Medulla oblongata (tissue), 1 donor: ENCODE data around the gene SNX19.
"Not testable (repeated sequence)": the region's sequence is repeated elsewhere in the genome, so short reads cannot be mapped to it uniquely, and the experiment has no call there.

ENCODE experiments used
- DNase-seq: peaks from one replicate; pipeline ENCODE4 v3.0.0-alpha.2; 2015; ENCODE audit errors: extremely low spot score

Gene SNX19, protein sequence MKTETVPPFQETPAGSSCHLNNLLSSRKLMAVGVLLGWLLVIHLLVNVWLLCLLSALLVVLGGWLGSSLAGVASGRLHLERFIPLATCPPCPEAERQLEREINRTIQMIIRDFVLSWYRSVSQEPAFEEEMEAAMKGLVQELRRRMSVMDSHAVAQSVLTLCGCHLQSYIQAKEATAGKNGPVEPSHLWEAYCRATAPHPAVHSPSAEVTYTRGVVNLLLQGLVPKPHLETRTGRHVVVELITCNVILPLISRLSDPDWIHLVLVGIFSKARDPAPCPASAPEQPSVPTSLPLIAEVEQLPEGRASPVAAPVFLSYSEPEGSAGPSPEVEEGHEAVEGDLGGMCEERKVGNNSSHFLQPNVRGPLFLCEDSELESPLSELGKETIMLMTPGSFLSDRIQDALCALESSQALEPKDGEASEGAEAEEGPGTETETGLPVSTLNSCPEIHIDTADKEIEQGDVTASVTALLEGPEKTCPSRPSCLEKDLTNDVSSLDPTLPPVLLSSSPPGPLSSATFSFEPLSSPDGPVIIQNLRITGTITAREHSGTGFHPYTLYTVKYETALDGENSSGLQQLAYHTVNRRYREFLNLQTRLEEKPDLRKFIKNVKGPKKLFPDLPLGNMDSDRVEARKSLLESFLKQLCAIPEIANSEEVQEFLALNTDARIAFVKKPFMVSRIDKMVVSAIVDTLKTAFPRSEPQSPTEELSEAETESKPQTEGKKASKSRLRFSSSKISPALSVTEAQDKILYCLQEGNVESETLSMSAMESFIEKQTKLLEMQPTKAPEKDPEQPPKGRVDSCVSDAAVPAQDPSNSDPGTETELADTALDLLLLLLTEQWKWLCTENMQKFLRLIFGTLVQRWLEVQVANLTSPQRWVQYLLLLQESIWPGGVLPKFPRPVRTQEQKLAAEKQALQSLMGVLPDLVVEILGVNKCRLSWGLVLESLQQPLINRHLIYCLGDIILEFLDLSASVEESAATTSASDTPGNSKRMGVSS

DNA sequence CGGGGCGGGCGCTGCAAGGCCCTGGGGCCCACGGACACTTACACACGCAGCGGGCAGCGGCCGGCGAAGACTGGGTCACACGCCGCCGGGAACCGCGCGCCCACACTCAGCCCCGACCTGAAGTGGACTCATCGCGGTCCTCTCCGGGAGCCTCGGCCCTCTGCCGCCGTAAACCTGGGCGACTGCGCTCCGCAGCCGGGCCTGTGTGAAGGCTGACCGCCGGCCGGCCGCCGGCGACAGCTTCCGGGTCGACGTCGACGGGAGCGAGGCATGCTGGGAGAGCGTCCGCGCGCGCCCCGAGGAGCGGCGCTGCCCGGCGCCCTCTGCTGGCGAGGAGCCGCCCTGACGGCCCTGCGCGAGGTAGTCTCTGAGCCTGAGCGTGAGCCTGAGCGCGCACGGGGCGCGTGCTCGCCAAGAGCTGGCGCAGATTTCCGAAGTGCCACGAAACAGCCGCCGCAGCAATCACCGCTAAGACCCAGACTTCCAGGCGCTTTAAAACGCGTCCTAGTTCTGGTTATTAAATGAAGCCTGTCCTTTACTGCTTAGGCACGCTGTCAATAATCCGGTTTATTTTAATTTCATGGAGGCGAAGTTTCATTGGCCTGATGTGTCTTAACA is at the start of gene SNX19:
Gene SNX19 (minus strand): TSS at position 242 of the 618 bp plus-strand sequence. CDS start 540 bp downstream, outside the sequence.
- peak; percentile 93 for DNase-seq

DNA sequence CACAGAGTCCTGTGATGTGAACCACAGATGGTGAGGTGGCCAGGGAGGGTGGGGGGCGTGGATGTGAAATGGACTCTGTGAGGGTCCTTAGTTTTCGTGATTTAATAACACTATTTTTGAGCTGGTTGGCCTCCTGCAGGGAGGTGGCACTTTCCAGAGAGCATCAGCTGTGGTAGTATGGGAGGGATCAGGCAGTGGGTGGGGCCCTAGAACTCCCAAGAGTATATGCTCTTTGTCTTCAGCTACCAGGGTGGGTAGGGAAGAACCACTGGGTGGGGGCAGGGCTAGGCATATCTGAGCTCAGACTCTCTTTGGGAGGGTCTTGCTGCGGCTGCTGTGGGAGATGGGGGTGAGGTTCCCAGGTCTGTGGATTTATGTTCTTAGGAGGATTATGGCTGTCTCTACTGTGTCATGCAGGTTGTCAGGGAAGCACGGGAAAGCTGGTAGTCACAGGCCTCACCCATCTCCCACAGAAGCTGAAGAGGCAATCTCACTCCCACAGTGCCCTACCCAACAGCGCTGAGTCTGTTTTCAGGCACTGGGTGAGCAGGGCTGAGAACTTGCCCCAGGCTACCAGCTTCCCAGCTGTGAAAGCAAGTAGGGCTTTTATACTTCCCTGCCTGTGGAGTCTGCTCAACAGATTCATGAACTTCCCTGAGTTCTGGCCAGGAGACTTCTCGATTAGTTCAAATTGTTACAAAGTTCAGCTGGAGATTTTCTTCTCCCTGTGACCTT is 47.9 kb upstream of the SNX19 start:
- no peak for DNase-seq

DNA sequence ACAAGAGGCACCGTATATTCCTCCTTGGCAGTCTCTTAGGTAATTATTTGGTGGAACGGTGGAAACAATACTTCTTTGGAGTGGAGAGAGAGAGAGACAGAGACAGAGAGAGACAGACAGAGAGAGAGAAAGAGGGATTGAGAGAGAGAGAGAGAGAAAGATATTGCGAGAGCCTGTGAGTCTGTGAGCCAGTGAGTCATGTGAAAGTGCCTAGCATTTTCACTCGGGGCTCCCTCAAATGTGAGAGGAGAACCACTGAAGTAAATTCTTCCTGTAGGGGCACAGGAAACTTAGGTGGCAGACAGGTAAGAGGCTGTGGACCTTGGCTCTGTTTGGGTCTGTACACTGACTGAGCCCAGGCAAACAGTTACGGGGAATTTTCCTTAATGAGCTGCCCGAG is 31.6 kb upstream of the SNX19 start:
- no peak for DNase-seq

DNA sequence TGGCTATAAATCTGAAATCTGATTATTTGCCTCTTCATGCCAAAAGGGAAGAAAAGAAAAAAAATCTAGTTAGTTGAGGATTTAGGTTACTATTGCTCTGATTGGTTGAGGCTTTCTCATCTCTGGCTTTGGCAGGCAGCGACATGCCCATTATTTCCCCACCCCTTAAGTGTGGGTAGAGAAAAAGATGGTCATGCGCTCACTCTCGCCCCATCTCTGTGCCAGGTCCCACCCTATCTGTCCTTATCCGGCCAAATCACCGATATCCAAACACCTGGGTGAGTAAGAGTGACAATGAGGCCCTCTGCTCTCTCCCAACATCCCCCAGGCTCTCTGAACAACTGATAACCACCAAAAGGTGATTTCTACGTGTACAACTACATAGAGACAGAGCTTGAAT is 31.2 kb upstream of the SNX19 start:
- no peak for DNase-seq

DNA sequence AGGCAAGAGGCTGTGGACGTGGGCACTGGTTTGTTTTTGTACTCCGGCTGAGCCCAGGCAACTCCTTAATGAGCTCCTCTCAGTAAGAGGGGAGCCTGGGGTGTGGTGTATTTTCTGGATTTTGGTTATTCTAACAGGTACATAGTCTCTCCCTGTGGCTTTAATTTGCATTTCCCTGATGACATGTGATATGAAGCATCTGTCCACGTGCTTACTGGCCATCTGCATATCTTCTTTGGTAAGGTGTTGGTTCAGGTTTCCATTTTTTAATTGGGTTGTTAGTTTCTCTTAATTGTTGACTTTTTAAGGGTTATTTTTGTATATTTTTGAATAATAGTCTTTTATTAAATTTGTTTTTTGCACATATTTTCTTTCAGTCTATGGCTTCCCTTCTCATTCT is 30.8 kb upstream of the SNX19 start:
- no peak for DNase-seq

DNA sequence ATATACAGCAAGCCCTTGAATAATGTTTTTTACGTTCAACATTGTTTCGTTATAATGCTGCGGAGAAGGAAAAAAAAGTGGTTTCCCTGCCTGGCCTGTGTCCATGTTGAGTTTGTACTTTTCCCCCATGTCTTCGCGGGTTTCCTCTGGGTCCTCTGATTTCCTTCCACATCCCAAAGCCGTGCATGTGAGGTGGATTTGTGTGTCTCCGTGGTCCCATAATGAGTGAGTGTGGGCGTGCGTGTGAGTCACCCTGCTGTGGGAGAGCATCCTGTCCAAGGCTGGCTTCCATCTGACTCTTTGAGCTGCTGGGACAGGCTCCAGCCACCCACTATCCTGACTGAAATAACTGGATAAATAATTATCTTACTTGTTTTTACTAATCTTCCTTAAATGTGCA is 29.6 kb upstream of the SNX19 start:
- DNase-seq, result no peak

DNA sequence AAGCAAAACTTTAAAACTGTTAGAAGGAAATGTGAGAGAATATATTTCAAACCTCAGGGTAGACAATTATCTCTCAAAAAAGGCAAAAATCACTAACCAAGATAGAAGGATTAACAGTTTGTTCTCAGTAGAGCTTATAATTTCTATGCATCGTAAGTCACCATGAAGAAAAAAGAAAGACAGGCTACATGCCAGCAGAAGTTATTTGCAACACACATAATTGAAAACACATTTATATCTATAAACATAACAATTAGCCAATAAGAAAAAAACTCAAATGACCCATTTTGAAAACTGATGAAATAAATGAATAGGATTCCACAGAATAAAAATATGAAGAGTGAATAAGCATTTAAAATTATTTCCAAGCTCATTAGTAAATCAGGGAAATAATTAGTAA is 24.4 kb upstream of the SNX19 start:
- no peak for DNase-seq

DNA sequence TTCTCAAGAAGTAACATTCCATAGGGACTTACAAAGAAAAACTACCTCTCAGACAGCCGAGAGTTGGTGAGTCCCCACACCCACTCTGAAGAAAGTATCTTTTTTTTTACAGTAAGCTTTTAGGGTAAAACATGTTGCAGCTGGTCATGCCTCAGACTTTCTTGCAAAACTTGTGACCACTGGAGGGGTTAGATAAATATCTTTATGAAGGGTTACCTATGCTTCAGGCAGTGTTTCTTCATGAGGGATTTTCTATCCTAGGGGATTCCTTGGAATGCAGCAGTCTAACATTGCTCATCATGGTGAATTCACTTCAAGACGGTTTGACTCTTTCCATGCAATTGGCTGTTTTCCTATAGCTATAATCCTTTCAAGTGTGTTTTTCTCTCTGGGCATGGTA is 20.8 kb upstream of the SNX19 start:
- DNase-seq, result no peak

DNA sequence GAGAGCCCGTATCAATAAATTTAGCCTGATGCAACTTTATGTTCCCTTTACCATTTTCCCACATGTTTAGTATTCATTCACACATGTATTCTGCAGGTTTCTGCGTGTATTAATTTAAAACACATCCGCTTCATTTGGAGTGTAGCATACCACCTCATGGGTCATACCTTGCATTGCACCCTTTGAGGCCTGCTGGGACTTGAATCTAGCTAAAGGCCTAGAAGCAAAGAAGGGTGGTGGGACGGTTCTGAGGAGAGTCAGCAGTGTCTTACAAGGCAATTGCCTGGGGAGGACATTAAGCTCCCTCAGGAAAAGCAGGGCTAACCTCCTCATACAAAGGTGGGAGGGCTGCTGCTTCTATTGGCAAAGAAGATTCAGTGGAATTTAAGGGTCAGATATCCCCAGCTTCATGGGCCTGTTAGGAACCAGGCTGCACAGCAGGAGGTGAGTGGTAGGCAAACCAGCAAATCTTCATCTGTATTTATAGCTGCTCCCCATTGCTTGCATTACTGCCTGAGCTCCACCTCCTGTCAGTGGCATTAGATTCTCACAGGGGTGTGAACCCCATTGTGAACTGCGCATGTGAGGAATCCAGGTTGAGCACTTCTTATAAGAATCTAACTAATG is 15.9 kb upstream of the SNX19 start:
- no peak for DNase-seq

DNA sequence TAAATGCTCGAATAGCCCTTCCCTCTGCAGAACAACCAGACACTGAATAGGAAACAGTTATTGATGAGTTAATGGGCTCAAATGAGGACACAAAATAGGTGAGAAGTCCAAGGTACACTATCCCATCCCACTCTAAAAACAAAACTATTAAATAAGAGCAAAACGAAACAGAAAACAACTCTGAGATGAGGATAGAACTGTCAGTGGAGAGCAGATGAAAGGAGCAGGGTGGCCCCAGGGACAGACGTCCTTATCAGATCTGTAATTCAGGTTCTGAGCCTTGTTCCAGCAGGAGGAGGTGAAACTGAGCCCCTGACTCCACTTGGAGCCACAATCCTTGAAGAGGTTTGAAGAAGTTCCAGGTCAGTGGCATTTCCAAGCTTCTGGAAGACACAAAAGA is 8.5 kb upstream of the SNX19 start:
- no peak for DNase-seq

DNA sequence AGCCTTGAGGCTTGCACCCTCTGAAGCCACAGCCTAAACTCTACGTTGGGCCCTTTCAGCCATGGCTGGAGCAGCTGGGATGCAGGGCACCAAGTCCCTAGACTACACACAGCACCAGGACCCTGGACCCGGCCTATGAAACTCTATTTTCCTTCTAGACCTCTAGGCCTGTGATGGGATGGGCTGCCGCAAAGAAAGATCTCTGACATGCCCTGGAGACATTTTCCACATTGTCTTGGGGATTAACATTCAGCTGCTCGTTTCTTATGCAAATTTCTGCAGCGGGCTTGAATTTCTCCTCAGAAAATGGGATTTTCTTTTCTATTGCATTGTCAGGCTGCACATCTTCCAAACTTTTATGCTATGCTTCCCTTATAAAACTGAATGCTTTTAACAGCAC is 4.3 kb upstream of the SNX19 start:
- not testable (repeated sequence) for DNase-seq

DNA sequence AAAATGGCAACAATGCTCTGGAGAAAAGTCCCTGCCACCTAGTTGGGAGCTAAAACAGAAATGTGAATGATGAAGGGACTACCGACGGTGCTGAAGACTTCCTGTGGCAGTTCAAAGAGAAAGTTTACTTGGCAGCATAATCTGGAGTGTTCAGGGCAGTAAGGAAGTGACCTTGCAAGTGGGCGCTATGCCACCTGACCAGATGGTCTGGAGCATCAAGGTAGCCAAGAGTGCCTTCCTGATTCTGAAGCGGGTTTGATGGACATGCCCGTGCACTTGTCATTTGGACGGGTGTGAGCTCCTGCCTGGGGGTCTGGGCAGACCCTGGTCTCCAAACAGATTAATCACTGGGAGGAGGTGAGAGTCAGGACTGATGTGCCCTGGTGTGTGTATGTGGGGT is 1.8 kb upstream of the SNX19 start:
- DNase-seq, result no peak

DNA sequence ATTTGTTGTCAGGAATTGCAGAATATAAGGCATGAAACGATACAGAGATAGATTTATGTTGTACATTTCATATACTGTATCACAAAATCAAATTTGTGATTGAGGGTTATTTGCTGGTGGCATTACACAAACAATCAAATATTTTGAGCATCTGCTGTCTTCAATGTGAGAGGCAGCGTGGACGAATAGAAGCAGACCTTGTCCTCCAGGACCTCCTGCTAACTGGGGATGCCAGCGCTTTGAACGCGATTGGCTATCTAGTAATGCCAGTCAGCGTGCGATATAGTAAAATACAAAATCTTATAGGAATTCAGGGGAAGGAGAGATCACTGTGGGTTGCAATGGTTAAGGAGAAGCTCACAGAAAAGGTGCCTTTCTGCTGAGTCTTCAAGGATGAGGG is 631 bp upstream of the SNX19 start:
- no peak for DNase-seq

DNA sequence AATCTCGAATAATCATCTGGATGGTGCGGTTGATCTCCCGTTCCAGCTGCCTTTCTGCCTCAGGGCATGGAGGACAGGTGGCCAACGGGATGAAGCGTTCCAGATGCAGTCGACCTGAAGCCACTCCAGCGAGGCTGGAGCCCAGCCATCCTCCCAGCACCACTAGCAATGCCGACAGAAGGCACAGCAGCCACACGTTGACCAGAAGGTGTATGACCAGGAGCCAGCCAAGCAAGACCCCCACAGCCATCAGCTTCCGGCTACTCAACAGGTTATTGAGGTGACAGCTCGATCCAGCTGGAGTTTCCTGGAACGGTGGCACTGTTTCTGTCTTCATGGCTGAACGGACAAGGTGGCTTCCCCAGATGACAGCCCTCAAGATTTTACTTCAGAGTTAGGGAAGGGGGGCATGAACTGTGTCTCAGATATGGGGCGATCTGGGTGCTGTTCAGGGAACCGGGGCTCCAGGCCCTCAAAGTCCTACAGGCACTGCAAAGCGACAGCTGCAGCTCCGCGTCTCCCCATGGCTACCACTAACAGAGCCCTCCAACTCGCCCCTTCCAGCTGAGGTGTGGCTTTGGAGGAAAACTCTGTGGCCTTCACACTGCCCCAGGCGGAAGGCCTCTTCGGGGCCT is 559 bp downstream of the SNX19 start:
- DNase-seq, result no peak

DNA sequence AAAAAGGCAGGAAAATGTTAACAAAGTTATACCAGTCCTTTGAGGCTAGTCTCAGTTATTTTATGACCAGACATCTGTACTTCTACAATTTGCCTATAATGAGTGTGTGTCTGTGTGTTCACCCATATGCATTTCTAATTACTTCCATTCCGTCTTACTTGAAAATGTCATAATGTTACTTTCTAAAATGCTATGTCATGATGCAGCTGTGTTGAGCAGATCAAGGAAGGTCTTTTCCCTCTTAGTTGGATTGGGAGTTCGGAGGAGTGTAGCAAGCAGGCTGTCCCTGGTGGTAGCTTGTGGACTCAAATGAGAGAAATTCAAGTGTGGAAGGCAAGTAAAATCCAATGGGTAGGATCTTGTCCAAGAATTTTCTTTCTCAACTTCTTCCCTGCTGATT is 3.0 kb downstream of the SNX19 start:
- no peak for DNase-seq

DNA sequence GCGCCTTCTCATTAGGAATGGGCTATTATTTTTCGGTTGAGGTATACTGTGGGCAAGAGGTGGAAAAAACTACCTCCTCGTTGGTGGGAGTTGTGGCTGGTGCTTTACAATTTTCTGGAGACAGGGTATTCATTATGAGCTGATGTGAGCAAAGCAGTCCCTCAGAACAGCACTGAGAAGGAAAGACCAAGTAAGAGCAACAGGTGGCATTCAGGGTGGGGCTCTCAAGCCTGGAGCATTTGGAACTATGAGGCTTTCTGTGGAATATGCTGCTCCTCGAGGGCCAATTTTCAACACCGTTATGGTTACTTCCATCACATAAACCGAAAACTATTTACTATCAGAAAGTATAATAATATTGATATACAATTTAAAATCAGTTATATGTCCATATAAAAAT is 3.7 kb downstream of the SNX19 start:
- DNase-seq, result no peak

DNA sequence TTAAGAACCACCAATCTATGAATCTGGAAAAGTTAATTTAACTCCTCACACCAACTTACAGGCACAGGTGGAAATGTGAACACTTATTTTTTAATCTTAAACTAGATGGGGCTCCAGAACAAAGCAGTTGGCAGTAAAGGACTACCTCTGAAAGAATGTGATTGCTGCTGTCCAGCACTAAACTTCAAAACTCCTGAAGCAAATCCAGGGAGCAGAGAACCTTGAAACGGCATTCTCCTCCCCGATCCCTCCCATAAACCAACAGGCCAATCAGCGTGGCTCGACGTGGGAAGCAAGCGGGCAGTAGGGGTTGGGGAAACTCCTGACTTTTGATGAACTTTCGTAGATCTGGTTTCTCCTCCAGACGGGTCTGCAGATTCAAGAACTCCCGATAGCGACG is 5.0 kb downstream of the SNX19 start:
- DNase-seq, result no peak

DNA sequence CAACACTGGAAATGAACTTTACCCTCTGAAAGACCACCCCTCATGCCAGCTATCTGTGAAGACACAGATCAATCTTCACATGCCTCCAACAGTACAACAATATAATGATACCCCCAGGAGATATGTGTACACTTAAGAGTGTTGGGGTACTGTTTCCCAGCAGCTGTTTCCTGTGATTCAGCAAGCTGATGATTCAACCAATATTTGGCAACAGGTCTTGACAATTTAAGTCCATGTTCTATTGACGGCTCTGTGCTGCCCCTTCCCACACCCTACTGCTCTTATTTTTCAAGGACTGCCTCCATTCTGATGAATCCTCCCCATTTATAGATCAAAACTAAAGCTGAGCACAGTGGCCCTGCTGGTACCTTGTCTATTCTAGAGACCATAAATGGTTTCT is 6.6 kb downstream of the SNX19 start:
- DNase-seq, result no peak

DNA sequence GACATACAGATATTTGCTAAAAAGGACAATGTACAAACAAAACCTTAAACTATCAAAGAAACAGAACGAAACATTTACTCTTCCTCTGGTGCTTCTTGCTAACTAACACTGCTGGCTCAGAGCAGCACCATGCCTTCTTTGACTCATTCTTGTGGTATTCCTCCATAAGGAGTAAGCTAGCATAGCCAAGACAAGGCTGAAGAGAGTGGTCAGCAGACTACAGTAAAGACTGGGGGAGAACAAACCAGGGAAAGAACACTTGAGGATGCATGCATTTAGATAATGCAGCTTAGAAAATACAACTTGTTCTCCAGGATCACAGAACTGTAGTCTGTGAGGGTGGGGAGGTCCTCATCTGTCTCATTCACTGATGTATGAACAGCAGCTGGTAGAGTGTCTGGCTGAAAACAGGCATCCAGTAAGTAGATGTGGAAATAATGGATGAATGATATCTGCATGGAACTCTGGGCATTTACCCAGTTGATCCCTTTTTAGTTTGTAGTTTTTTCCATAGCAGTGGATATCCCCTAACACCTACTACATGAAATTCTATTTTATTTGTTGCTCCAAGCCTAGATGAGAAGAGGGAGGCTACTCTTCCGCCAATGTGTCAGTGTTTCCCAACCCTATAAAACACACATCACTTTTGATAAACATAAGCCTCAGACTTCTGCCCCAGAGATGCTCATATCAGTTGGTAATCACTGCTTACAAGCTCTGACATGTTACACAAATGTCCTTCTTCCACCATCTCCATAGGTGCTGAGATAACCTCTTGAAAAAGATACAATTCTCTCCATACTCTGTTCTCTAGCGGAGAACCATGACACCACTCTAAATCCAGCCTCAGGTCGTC is 7.3 kb downstream of the SNX19 start:
- DNase-seq, result no peak

DNA sequence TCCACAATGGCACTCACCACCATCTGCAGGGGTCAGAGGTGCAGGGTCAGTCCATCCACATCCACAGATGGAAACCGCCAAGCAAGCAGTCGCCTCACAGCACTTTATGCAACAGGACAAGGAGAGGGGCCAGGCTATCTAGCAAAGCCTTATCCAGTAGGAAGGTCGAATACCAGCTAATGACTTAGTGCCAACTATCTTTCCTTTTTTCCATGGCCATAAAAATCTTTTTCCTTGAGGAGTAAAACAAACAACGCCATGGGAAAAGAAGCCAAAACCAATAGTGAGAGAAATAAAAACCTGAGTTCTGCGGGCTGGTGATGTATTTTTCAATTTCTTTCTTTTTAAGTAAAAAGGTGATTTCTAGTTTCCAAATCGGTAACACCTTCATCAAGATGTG is 8.2 kb downstream of the SNX19 start:
- no peak for DNase-seq
